ENCODE results near the gene PRSS8. TPM values are rescaled to one million over a fixed set of nuclear protein-coding genes. Genes with fewer than 3 reads are reported as not detected.

The PRSS8 gene
- polyA plus RNA-seq, 1 experiment: not detected

- POLR2A ChIA-PET: interaction anchor here (0.6 kb wide), 1 partner anchor 52 kb away, joined by 5 read pairs; no protein-coding TSS in a partner anchor
- Histone ChIP-seq H3K4me3 (ENCODE audit: low read depth, low read length) (no peak overlapping the region), H3K27ac (ENCODE audit: low read depth, low read length) (no peak overlapping the region), H3K27me3 (ENCODE audit: control insufficient read depth, insufficient read depth, low read length) (no peaks in the 10 kb centered on the region), H3K9me3 (ENCODE audit: control insufficient read depth, insufficient read depth, low read length) (no peaks in the 10 kb centered on the region)
- CTCF ChIA-PET: interaction anchor here (1.6 kb wide), 1 partner anchor 16 kb away, joined by 5 read pairs; no protein-coding TSS in a partner anchor
- no peak for TF ChIP-seq CTCF (IDR thresholded peaks at IDR 0.05; ENCODE audit: low read depth, low read length)
- DNase-seq (ENCODE audit: low read depth, low spot score): no peak
Measured at GRCh38 chr16:31125844-31126243, 9.7 kb downstream of the PRSS8 start.

DNA sequence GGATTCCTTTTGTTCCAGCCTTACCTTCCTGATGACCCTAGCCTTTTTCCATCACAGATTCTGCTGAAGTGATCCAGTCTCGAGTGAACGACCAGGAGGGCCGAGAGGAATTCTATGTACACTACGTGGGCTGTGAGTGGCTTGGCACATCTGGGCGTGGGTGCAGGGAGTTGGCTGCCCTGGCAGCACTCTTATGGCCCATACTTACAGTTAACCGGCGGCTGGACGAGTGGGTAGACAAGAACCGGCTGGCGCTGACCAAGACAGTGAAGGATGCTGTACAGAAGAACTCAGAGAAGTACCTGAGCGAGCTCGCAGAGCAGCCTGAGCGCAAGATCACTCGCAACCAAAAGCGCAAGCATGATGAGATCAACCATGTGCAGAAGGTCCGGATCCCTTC is 15.4 kb downstream of the PRSS8 start:
- Histone ChIP-seq H3K9me3 (ENCODE audit: control insufficient read depth, insufficient read depth, low read length) (no peaks in the 10 kb centered on the region; the same call in 1 of the 2 replicates), H3K27me3 (ENCODE audit: control insufficient read depth, insufficient read depth, low read length) (no peaks in the 10 kb centered on the region), H3K27ac (ENCODE audit: low read depth, low read length) (no peak overlapping the region), H3K4me3 (ENCODE audit: low read depth, low read length) (no peak overlapping the region)
- POLR2A ChIA-PET: no interaction called here
- no peak for DNase-seq (ENCODE audit: low read depth, low spot score)
- CTCF ChIA-PET: interaction anchor here (0.6 to 3.0 kb wide), 3 partner anchors 22 to 339 kb away, joined by 3 to 15 read pairs (median 3); partner anchors contain the start of gene ARMC5
- TF ChIP-seq CTCF (IDR thresholded peaks at IDR 0.05; ENCODE audit: low read depth, low read length): no peak

DNA sequence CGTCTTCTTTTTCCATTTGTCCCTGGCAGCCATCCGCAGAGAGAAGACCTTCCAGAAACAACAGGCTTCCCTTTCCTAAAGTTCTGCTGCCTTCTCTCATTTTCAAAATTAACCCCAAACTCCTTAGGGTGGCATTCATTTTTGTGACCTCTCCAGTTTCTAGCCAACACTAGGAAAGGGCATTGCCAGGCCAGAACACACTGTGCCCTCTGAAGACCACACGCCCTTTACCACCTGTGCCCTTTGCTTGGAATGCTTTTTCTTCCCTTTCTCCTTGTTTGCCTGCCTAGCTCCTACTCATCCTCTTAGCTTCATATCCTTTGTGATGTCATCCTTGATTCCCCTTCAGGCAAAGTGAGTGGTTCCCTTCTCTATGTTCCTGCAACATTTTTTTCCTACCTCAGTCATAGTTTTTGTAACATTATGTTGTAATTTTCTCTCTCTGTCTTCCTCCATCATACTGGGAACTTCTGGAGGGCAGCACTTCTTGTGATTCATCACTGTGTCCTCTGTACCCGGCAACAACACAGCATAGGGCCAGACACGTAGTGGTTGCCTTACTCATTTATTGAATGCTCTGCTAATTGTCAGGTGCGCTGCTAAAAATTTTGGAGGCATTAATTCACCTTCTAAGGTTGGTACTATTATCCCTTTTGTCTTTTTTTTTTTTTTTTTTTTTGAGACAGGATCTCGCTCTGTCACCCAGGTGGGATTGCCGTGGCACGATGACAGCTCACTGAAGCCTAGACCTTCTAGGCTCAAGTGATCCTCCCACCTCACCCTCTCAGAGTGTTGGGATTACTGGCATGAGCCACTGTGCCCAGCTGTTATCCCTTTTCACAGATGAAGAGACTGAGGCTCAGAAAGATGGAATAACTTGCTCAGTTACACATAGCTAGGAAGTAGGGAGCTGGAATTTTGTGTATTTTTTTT is 17.0 kb downstream of the PRSS8 start:
- DNase-seq (ENCODE audit: low read depth, low spot score): no peak
- TF ChIP-seq CTCF (IDR thresholded peaks at IDR 0.05; ENCODE audit: low read depth, low read length): no peak
- Histone ChIP-seq H3K27me3 (ENCODE audit: control insufficient read depth, insufficient read depth, low read length) (no peaks in the 10 kb centered on the region), H3K9me3 (ENCODE audit: control insufficient read depth, insufficient read depth, low read length) (no peaks in the 10 kb centered on the region; the same call in 1 of the 2 replicates), H3K27ac (ENCODE audit: low read depth, low read length) (peak overlapping the region; percentile 96), H3K4me3 (ENCODE audit: low read depth, low read length) (peak overlapping the region; percentile 91)
- ChIA-PET POLR2A (interaction anchor here (0.6 to 3.2 kb wide), 11 partner anchors 15 to 342 kb away, joined by 3 to 41 read pairs (median 5); partner anchors contain the start of genes FUS, HSD3B7, VKORC1 and ZNF646), CTCF (interaction anchor here (1.4 to 2.6 kb wide), 2 partner anchors 24 to 165 kb away, joined by 4 to 23 read pairs; no protein-coding TSS in a partner anchor)

DNA sequence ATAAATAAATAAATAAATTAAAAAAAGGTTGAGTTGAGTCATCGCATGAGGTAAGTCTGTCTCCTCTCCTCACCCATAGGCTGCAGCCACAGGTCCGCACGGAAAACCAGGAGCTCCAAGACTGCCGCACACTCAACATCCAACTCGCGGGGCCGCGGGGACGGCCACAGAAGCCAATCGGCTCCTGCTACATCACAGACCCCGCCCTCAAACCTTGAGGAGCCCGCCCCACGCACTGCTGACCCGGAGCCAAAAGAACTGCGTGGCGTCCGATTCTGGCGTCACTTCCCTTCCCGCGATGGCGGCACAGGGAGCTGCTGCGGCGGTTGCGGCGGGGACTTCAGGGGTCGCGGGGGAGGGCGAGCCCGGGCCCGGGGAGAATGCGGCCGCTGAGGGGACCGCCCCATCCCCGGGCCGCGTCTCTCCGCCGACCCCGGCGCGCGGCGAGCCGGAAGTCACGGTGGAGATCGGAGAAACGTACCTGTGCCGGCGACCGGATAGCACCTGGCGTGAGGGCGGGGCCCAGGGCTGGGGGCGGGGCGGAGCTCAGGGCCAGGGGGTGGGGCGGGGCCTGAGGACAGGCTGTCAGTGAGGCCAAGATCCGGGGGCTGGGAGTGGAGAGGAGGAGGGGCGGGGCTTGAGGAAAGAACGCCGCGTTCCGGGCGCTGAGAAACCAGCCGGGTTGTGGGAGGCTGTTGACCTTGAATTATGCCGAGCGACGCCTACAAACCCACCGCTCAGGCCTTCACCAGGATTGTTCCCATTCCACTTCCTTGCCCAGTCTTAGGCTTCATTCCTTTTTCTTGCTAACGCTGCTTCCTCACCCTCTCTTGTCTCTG is 17.9 kb downstream of the PRSS8 start, which contains the start of gene KAT8:
Gene KAT8 (plus strand): TSS at position 281 of the 839 bp plus-strand sequence. CDS start 18 bp downstream, at position 299.
- peak; percentile 94 for DNase-seq (ENCODE audit: low read depth, low spot score)
- Histone ChIP-seq H3K27ac (ENCODE audit: low read depth, low read length) (peak within 1 kb of the TSS; percentile 96), H3K4me3 (ENCODE audit: low read depth, low read length) (peak within 1 kb of the TSS; percentile 91), H3K9me3 (ENCODE audit: control insufficient read depth, insufficient read depth, low read length) (no peaks in the 10 kb centered on the region; the same call in 1 of the 2 replicates), H3K27me3 (ENCODE audit: control insufficient read depth, insufficient read depth, low read length) (no peaks in the 10 kb centered on the region)
- CTCF ChIA-PET: interaction anchor here (1.4 to 2.6 kb wide), 2 partner anchors 25 to 164 kb away, joined by 4 to 23 read pairs; no protein-coding TSS in a partner anchor
- POLR2A ChIA-PET: interaction anchor here (0.5 to 3.2 kb wide), 21 partner anchors 9 to 354 kb away, joined by 3 to 41 read pairs (median 4); partner anchors contain the start of genes FUS, HSD3B7, TGFB1I1 and VKORC1
- no peak for TF ChIP-seq CTCF (IDR thresholded peaks at IDR 0.05; ENCODE audit: low read depth, low read length)

Data from AG04450 (cell line).